ENCODE results near the gene YIPF3.

- TF ChIP-seq EZH2 (IDR thresholded peaks at IDR 0.05; ENCODE audit: low read length, unreplicated experiment) (no peak), CTCF (conservative IDR thresholded peaks at IDR 0.05; ENCODE audit: low read depth, low read length) (no peak)
These were observed 6.0 kb upstream of the YIPF3 start for GRCh38 chr6:43522547-43523261.

Measured in PC-3 (cell line).